ENCODE data around the gene BBS9.

BBS9 gene

GRCh38 chr7:33220231-33220630 lies 90.9 kb downstream of the BBS9 start:
- H3K4me2 ChIP-seq (ENCODE audit: low read depth, low read length, poor library complexity, severe bottlenecking), result no peak overlapping the region
- no peaks in the 10 kb centered on the region for H3K27me3 ChIP-seq (ENCODE audit: low read length)
- no peaks in the 10 kb centered on the region for H3F3A ChIP-seq (ENCODE audit: insufficient read depth)
- no peaks in the 10 kb centered on the region for H3K79me2 ChIP-seq (ENCODE audit: insufficient read depth, low read length)
- no peak overlapping the region for H3K4me3 ChIP-seq (ENCODE audit: insufficient read depth, low read length, poor library complexity, severe bottlenecking)
- no peak overlapping the region for H3K27ac ChIP-seq (ENCODE audit: low read depth, low read length)
- no peak overlapping the region for H2AFZ ChIP-seq (ENCODE audit: low read depth, low read length, severe bottlenecking)
- TF ChIP-seq EZH2phosphoT487 (conservative IDR thresholded peaks at IDR 0.05; ENCODE audit: low read length) (no peak), CTCF (IDR thresholded peaks at IDR 0.05; ENCODE audit: insufficient read depth, low read length, poor library complexity, severe bottlenecking) (no peak)
- no peaks in the 10 kb centered on the region for H4K20me1 ChIP-seq (ENCODE audit: low read depth, low read length)
- H3K9me2 ChIP-seq (replicated peaks; ENCODE audit: insufficient read depth, low read length), result no peaks in the 10 kb centered on the region
- no peak overlapping the region for H3K9ac ChIP-seq (ENCODE audit: low read length)
- H3K36me3 ChIP-seq (ENCODE audit: low read length), result no peaks in the 10 kb centered on the region
- H3K9me3 ChIP-seq (ENCODE audit: insufficient read depth, low read length), result no peaks in the 10 kb centered on the region

GRCh38 chr7:33221390-33221789 lies 92.0 kb downstream of the BBS9 start:
- Histone ChIP-seq H3K4me3 (ENCODE audit: insufficient read depth, low read length, poor library complexity, severe bottlenecking) (no peak overlapping the region), H3K79me2 (ENCODE audit: insufficient read depth, low read length) (no peaks in the 10 kb centered on the region), H3K9me2 (replicated peaks; ENCODE audit: insufficient read depth, low read length) (no peaks in the 10 kb centered on the region), H3K4me2 (ENCODE audit: low read depth, low read length, poor library complexity, severe bottlenecking) (no peak overlapping the region), H3K36me3 (ENCODE audit: low read length) (no peaks in the 10 kb centered on the region), H3K27ac (ENCODE audit: low read depth, low read length) (no peak overlapping the region), H2AFZ (ENCODE audit: low read depth, low read length, severe bottlenecking) (no peak overlapping the region), H3K9ac (ENCODE audit: low read length) (no peak overlapping the region), H3F3A (ENCODE audit: insufficient read depth) (no peaks in the 10 kb centered on the region), H3K27me3 (ENCODE audit: low read length) (no peaks in the 10 kb centered on the region), H4K20me1 (ENCODE audit: low read depth, low read length) (no peaks in the 10 kb centered on the region), H3K9me3 (ENCODE audit: insufficient read depth, low read length) (no peaks in the 10 kb centered on the region)
- TF ChIP-seq EZH2phosphoT487 (conservative IDR thresholded peaks at IDR 0.05; ENCODE audit: low read length) (no peak), CTCF (IDR thresholded peaks at IDR 0.05; ENCODE audit: insufficient read depth, low read length, poor library complexity, severe bottlenecking) (no peak)

- H2AFZ ChIP-seq (ENCODE audit: low read depth, low read length, severe bottlenecking), result no peak overlapping the region
- TF ChIP-seq CTCF (IDR thresholded peaks at IDR 0.05; ENCODE audit: insufficient read depth, low read length, poor library complexity, severe bottlenecking) (no peak), EZH2phosphoT487 (conservative IDR thresholded peaks at IDR 0.05; ENCODE audit: low read length) (no peak)
- no peaks in the 10 kb centered on the region for H4K20me1 ChIP-seq (ENCODE audit: low read depth, low read length)
These were observed 103.3 kb downstream of the BBS9 start for GRCh38 chr7:33232632-33233145.

More at GRCh38 chr7:33232632-33233145, 103.3 kb downstream of the BBS9 start:
- Histone ChIP-seq H3K36me3 (ENCODE audit: low read length) (no peaks in the 10 kb centered on the region), H3K9me3 (ENCODE audit: insufficient read depth, low read length) (no peaks in the 10 kb centered on the region), H3K27me3 (ENCODE audit: low read length) (no peaks in the 10 kb centered on the region), H3K79me2 (ENCODE audit: insufficient read depth, low read length) (no peaks in the 10 kb centered on the region), H3K4me2 (ENCODE audit: low read depth, low read length, poor library complexity, severe bottlenecking) (no peak overlapping the region), H3F3A (ENCODE audit: insufficient read depth) (no peaks in the 10 kb centered on the region; the same call in 1 of the 2 replicates), H3K27ac (ENCODE audit: low read depth, low read length) (no peak overlapping the region), H3K4me3 (ENCODE audit: insufficient read depth, low read length, poor library complexity, severe bottlenecking) (no peak overlapping the region), H3K9ac (ENCODE audit: low read length) (no peak overlapping the region), H3K9me2 (replicated peaks; ENCODE audit: insufficient read depth, low read length) (no peaks in the 10 kb centered on the region)

Measured in SU-DHL-6 (cell line).